Ascending aorta (tissue), 2 donors: ENCODE results near the gene JMY. TPM values are rescaled to one million over a fixed set of nuclear protein-coding genes. Genes with fewer than 3 reads are reported as not detected.

Experiments
- DNase-seq, 2 donors: peaks; one replicate each; pipeline ENCODE4 v3.0.0-alpha.2; 2019; ENCODE audit warnings: low spot score in 2 of 2
- H3K27ac ChIP-seq, 2 donors: fragments of 200-600 bp; sonication (generic); one replicate each; pipeline ENCODE4 v1.5.1; 2016 to 2017; ENCODE audit warnings: mild to moderate bottlenecking in 1 of 2
- H3K27me3 ChIP-seq: fragments of 200-600 bp; sonication (generic); one replicate; pipeline ENCODE4 v1.5.1; 2017
- H3K36me3 ChIP-seq, 2 donors: fragments of 200-600 bp; sonication (generic); one replicate each; pipeline ENCODE4 v1.5.1; 2016
- H3K4me1 ChIP-seq, 2 donors: fragments of 200-600 bp; sonication (generic); one replicate each; pipeline ENCODE4 v1.5.1; 2016 to 2017; ENCODE audit warnings: mild to moderate bottlenecking in 1 of 2
- H3K4me3 ChIP-seq, 2 donors: fragments of 200-600 bp; sonication (generic); one replicate each; pipeline ENCODE4 v1.5.1; 2016 to 2017; ENCODE audit warnings: mild to moderate bottlenecking in 1 of 2
- H3K9me3 ChIP-seq, 2 donors: fragments of 200-600 bp; sonication (generic); one replicate each; pipeline ENCODE4 v1.5.1; 2016
- intact Hi-C: fragments of 100-400 bp; cut with DNase I; formaldehyde crosslinking; loops from one replicate; pipeline ENCODE4 v1.15.1; 2023
- total RNA-seq: library from RNA; depleted of rRNA; stranded (reverse); fragments of >200 nt; gene quantifications from one replicate; pipeline ENCODE4 v1.1.0, GENCODE V29; 2016
- TF ChIP-seq, protein P1 (sequence below), 3 experiments: fragments of 200-600 bp in 2 of 3; fragments of 450-650 bp in 1 of 3; sonication (generic) in 2 of 3; IDR thresholded peaks; one replicate each; pipeline ENCODE4 v1.5.1; 2016 to 2019; ENCODE audit warnings: antibody characterized with exemption in 3 of 3, mild to moderate bottlenecking in 1 of 3, moderate library complexity in 1 of 3

Gene JMY
- total RNA-seq, 1 donor from 2014 or later, result 5.2 TPM

DNA sequence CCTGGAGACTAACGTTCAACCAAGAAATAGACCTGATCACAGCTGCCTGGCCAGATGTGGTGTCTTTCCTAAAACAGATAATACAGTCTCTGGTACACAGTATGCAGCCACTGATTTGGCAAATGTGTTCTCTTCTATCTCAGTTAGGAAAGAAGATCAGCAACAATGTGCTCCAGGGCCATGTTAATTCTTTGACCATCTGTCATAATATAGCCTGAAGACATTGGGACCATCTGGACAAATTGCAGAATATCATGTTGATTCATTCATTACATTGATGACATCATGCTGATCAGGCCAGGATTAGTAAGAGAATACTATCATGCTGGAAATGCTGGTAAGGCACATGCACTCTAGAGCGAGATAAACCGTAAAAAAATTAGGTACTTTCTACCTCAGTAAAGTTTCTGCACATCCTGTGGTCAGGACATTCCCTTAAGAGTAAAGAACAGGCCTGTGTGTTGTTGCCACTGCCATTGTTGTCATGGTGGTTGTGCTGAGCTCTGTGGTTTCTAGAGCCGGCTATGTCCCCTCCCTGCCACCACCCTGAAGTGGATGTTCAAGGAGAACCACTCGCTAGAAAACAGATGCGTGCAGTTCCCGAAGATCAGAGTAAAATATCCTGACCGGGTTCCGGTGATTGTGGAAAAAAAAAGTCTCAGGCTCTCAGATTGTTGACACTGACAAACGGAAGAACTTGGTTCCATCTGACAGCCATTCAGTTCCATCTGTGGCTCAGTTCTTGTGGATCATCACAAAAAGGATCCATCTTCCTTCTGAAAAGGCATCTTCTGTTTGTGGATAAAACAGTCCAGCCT, 6.4 kb upstream of the JMY start:
- no peaks in the 10 kb centered on the region for H3K9me3 ChIP-seq
- no peak for DNase-seq
- no peak overlapping the region for H3K4me3 ChIP-seq
- TF ChIP-seq, protein P1, sequence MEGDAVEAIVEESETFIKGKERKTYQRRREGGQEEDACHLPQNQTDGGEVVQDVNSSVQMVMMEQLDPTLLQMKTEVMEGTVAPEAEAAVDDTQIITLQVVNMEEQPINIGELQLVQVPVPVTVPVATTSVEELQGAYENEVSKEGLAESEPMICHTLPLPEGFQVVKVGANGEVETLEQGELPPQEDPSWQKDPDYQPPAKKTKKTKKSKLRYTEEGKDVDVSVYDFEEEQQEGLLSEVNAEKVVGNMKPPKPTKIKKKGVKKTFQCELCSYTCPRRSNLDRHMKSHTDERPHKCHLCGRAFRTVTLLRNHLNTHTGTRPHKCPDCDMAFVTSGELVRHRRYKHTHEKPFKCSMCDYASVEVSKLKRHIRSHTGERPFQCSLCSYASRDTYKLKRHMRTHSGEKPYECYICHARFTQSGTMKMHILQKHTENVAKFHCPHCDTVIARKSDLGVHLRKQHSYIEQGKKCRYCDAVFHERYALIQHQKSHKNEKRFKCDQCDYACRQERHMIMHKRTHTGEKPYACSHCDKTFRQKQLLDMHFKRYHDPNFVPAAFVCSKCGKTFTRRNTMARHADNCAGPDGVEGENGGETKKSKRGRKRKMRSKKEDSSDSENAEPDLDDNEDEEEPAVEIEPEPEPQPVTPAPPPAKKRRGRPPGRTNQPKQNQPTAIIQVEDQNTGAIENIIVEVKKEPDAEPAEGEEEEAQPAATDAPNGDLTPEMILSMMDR (IDR thresholded peaks at IDR 0.05), result no peak
- H3K36me3 ChIP-seq, result no peaks in the 10 kb centered on the region
- intact Hi-C loops, result no loop called here
- H3K27ac ChIP-seq, result no peak overlapping the region
- H3K4me1 ChIP-seq, result no peaks in the 10 kb centered on the region
- no peaks in the 10 kb centered on the region for H3K27me3 ChIP-seq

GRCh38 chr5:79235261-79235633, 684 bp upstream of the JMY start:
- Histone ChIP-seq H3K27ac (peak overlapping the region in 1 of 2 donors; percentile 94), H3K4me1 (peaks cover 4 to 5% of the 10 kb centered on the region in 2 donors), H3K27me3 (no peaks in the 10 kb centered on the region), H3K4me3 (peak overlapping the region; percentile 70 to 91), H3K36me3 (no peaks in the 10 kb centered on the region), H3K9me3 (no peaks in the 10 kb centered on the region)
- TF ChIP-seq, protein P1 (IDR thresholded peaks at IDR 0.05), result no peak
- no peak for DNase-seq
- intact Hi-C loops, result loop anchor here (5.0 kb wide), 4 partner anchors 248 to 943 kb away; partner anchors contain the start of genes AP3B1, ARSB, HOMER1 and SCAMP1

- intact Hi-C loops, result loop anchor here (1.0 to 5.0 kb wide), 6 partner anchors 104 to 944 kb away; partner anchors contain the start of genes AP3B1, ARSB, HOMER1 and SCAMP1
- Histone ChIP-seq H3K27ac (peak overlapping the region; percentile 72 to 94), H3K4me1 (peaks cover 5 to 10% of the 10 kb centered on the region in 2 donors)
These were observed 535 bp downstream of the JMY start for GRCh38 chr5:79236362-79236969.

GRCh38 chr5:79236970-79237739, 1.2 kb downstream of the JMY start:
- TF ChIP-seq, protein P1 (IDR thresholded peaks at IDR 0.05), result no peak
- intact Hi-C loops, result loop anchor here (1.0 to 5.0 kb wide), 6 partner anchors 104 to 945 kb away; partner anchors contain the start of genes AP3B1, ARSB, HOMER1 and SCAMP1
- Histone ChIP-seq H3K9me3 (no peaks in the 10 kb centered on the region), H3K27ac (peak overlapping the region; percentile 72 to 94), H3K4me1 (peaks cover 5 to 10% of the 10 kb centered on the region in 2 donors), H3K27me3 (no peaks in the 10 kb centered on the region), H3K36me3 (no peaks in the 10 kb centered on the region), H3K4me3 (peak overlapping the region; percentile 70 to 91)
- no peak for DNase-seq

More at GRCh38 chr5:79236362-79236969, 535 bp downstream of the JMY start:
- Histone ChIP-seq H3K36me3 (no peaks in the 10 kb centered on the region), H3K9me3 (no peaks in the 10 kb centered on the region), H3K27me3 (no peaks in the 10 kb centered on the region), H3K4me3 (peak overlapping the region; percentile 70 to 91)
- DNase-seq, result peak in 1 of 2 donors; percentile 65
- TF ChIP-seq, protein P1 (IDR thresholded peaks at IDR 0.05), result no peak
